T-helper 9 cell (primary cell): Measurements from ENCODE around the gene TRMU.

Source experiments
- DNase-seq: peaks from one replicate; pipeline ENCODE4 v3.0.0-alpha.2; 2020
- total RNA-seq, 2 donors: gene quantifications; one replicate each; lab custom pipeline; 2026; lab: John Stamatoyannopoulos, UW

Gene TRMU, protein sequence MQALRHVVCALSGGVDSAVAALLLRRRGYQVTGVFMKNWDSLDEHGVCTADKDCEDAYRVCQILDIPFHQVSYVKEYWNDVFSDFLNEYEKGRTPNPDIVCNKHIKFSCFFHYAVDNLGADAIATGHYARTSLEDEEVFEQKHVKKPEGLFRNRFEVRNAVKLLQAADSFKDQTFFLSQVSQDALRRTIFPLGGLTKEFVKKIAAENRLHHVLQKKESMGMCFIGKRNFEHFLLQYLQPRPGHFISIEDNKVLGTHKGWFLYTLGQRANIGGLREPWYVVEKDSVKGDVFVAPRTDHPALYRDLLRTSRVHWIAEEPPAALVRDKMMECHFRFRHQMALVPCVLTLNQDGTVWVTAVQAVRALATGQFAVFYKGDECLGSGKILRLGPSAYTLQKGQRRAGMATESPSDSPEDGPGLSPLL
- total RNA-seq = 33.1 to 63.9 reads per million in 2 donors

DNA sequence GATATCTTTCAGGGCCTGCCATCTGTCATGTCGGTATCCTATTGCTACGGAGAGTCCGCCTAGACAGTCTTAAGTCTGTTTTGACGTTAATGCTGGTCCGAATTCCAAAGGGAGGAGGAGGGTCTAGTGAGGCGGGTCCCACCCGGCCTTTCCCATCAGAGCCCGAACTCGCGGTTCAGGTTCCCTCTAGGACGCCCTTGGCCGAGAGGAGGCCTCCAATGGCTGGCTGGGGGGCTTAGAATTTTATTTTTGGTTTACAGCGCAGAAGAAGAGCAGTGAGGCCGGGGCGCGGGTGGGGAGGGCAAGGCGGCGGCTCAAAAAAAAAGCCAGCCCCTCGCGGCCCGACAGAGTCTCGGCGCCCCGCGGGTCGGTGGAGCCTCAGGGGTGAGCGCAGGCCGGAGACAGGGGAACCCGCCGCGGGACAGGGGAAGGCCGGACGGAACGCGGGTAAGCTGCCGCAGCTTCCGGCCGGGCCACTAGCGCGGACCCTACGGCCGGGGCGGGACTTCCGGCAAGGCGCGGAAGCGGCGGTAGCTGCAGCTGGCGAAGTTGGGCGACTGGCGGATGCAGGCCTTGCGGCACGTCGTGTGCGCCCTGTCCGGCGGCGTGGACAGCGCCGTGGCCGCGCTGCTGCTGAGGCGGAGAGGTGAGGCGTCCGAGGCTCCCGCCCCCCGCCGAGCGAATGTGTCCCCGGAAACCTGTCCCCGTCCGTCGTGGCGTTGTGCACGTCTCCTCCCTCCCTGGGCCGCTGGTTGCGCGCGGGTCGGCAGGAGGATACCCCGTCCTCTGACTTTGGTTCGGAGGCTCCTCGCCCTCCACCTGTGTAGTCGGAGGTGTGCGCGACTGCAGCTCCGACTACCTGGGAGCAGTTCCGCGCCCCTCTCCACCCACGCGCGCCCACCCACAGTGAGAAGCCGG, at the start of gene TRMU:
Gene TRMU (plus strand): TSS at position 514 of the 918 bp plus-strand sequence. CDS start 51 bp downstream, at position 565.
- DNase-seq = peak; percentile 56

DNA sequence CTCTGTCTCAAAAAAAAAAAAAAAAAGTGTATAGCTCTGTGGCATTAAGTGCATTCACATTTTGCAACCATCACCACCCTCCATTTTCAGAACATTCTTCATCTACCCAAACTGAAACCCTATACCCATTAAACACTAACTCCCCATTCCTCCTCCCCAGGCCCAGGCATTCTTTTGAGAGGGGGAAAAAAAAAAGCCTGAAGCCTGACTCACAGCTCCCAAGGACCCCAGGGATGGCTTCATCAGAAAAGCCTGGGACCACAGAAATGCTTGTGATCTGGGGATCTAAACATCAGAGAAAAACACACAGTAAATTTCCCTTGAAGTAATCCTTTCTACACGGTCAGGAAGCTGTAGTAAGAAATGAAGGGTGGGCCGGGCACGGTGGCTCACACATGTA, 49.5 kb upstream of the TRMU start:
- no peak for DNase-seq

DNA sequence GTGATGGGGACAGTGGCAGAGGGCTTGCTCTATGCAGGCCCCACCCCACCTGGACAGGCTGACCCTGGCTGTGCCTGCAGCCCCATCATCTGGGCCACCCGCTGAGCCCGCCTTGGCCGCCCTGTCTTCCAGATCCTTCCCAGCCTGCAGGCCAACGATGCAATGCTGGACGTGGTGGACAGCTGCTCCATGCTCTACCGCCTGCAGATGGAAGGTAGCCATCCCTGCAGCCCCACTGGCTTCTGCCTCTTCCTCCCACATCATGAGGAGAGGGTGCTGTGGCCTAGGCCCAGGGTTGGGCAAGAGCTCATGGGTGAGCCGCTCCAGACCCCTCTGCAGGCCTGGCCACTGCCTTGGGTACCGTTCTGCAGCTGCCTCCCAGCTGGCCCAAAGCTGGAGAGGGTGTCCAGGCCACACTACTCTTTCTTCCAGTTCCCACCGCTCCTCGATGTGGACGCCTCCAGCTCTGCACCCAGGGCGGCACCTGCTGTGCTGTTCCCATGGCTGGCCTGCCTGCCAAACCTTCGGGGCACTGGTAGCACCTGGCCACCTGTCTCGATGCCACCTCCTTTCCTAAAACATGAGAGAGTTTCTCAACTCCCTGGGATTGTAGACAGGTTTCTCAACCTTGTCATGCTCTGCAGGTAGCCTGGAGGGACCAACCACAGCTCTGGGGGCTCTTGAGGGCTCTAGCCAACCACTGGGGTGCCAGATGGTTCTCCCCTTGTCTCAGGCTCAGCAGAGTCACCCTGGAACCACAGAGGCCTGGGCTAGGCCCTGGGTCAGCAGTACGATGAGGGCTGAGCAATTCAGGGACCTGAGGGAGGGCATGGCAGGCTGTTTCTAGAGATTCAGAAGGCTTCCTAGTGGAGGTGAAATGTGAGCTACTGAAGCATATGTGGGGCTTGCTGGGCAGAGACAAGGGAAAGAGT, 48.3 kb upstream of the TRMU start:
- DNase-seq = no peak

DNA sequence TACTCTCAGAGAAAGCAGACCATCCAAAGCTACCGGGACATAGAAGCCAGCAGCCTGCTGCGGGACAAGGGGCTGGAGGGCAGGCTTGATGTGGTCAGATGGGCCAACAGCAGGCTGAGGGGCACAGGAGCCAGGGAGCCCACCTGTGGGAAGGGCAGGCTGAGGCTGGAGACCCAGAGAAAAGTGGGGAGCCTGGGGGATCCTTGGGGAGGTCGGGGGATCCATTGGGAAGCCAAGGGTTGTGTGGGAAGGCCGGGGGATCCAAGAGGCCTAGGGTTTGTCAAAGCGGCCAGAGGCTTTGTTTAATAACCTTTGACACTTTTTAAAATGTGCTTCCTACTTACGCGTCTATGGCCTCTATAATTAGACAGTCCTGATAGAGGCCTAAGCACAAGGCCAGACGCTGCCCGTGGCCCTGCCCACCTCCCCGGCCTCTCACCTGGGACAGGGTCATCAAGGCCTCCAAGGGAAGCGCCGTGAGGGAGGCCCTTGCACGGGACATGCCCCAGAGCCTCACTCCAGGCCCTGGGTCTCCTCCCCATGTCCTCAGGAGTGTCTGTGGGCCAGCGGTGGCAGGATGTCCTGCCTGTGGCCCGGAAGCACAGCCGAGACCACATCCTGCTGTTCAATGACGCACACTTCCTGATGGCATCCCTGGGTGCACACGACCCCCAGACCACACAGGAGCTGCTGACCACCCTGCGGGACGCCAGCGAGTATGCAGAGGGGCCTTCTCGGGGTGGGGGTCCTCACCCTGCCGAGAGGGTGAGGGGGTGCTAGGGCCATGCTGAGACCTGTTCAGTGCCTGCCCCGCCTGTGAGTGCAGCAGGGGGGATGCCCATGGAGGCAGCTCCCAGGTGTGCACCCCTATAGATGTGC, 47.4 kb upstream of the TRMU start:
- DNase-seq = no peak

DNA sequence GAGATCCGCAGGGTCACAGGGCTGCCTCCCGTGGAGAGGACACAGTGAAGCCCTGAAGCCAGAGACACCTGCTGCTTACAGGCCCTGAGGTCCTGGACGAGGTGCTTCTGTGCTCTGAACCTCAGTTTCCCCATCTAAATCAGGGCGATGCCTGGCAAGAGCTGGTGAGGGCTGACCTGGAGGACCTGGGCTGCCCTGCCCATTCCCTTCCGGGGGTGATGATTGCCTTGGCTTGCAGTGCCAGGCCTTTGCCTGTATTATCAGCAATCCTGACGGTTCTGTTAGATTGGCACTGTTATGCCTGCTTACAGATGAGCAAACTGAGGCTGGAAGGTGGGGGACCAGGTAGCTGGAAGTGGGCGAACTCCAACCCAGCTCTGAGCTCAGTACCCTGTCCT, 46.7 kb upstream of the TRMU start:
- no peak for DNase-seq

DNA sequence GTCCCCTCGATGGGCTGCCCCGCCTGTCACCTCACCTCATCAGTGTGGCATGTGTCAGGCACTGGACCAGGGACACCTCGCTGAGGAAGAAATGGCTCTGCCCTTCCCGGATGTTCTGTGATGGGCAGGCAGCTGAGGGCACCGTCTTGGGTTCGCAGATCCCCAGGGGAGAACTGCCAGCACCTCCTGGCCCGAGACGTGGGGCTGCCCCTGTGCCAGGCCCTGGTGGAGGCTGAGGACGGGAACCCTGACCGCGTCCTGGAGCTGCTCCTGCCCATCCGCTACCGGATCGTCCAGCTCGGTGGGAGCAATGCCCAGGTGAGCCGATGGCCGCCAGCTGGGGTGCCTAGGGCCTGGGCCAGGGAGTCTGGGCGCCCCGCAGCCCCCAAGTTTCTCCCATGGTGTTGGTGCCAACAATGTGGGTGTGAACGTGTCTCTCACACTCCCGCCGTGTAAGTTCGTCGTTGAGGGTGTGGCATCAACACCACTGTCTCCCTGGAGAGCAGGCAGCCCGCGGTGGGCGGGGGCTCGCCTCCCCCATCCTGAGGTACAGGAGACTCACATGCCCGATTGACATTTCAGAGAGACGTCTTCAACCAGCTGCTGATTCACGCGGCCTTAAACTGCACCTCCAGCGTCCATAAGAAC, 46.1 kb upstream of the TRMU start:
- DNase-seq = no peak

DNA sequence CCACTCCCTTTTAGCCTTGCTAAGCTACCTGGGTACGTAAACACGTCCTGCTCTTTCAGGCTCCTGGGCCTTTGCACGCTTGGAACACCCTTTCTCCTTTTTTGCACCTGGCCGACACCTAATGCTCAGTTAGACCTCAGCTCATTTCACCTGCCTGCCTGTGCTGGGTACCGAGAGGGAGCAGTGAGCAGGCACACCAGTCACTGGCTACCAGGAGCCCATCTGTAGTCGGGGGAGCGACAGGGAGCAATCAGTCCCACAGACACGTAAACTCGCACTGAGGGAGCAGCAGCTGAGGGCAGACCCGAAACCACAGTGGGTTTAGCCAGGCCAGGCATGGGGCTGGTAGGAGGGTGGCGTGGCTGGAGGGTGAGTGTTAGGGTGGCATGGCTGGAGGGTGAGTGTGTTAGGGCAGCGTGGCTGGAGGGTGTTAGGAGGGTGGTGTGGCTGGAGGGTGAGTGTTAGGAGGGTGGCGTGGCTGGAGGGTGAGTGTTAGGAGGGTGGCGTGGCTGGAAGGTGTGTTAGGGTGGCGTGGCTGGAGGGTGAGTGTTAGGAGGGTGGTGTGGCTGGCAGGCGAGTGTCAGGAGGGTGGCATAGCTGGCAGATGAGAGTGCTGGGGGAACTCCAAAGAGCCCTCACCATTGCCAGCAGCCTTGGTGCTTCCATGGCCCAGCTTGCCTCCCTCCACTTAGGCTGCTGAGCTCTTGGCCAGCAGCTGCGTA, 45.2 kb upstream of the TRMU start:
- DNase-seq = no peak

DNA sequence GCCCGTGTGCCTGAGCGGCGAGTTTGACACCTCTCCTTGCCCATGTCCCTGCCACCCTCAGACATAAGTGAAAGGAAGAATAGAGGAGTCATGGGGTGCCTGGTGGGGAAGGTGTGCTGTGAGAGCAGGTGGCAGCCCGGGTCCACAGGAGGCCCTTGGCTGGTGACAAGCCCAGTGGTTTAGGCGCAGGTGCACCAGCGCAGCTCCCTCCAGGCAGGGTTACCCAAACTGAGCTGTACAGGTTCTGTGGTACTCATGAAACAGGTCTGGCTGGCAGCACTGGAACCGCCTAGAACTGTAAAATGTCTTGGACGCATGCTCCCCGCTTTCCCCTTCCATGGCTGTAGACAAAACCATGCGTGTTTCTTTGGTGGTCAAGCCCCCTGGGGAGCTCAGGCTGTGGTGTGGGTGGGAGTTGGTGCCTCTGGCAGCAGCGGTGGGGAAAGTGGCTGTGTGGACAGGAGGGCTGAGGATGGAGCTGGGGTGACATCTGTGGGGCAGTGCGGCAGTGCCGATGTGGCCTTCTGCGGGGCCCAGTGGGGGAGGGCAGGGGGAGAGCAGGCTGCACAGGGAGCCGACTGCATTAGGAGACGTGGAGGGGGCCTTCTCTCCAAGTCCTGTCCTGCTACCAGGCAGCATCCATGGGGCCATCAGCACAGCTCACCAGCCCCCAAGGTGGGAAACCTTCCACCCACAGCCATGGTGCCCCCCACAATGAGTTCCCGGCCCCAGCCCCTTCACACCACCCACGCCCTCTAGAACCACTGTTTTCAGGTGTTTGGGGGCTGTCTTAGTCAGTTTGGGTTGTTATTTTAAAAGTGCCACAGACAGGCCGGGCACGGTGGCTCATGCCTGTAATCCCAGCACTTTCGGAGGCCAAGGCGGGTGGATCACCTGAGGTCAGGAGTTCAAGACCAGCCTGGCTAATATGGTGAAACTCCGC, 44.4 kb upstream of the TRMU start:
- DNase-seq = no peak

DNA sequence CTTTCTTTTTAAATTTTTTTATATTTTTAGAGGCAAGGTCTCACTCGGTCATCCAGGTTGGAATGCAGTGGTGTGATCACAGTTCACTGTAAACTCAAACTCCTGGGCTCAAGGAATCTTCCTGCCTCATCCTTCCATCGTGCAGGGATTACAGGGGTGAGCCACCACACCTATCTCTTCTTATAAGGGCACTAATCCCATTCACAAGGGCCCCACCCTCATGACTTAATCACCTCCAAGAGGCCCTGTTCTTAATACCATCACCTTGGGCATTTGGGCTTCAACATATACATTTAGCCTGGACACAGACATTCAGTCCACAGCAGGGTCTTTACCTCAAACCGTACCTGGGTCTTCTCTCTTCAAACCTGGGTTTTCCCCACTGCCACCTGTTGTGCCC, 43.3 kb upstream of the TRMU start:
- DNase-seq = no peak

DNA sequence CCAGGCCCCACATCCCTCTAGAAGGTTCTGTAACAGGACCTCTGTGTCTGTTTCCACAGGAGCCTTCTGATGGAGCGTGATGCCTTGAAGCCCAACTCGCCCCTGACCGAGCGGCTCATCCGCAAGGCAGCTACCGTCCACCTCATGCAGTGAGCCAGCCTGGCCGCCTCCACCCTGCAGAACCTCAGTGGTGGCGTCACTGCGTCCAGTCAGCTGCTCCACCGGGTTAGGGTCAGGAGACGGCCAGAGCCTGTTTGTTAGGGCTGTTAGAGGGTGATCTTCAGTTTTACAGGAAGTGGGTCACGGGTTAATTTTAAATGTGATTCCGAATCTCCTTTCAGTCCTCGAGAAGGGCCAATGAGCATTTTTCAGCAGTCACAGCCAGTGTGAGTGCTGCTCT, 42.8 kb upstream of the TRMU start:
- DNase-seq = no peak

DNA sequence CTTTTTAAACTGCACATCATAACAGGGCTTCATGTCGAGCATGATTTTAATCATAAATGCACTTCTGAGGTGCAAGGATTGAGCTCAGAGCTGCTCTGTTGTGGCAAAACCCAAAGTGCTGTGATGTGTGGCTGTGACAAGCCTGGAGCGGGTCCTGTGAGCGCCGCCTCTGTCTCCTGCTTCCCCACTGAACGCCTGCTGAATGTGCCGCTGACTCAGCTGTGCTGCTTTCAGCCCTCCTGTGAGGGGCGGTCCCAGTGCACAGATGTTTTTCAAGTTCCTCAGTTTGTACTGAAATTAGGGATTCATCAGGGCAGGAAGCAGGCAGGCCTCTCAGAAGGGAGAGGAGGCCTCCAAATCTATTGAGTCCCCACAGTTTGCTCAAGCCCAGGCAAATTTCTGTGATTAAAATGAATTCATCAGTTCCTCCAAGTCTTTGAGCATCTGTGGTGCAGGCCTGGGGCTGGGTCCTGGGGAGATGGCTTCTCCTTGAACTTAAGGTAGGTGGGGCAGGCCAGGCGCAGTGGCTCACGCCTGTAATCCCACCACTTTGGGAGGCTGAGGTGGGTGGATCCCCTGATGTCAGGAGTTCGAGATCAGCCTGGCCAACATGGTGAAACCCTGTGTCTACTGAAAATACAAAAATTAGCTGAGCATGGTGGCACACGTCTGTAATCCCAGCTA, 41.8 kb upstream of the TRMU start:
- DNase-seq = no peak

DNA sequence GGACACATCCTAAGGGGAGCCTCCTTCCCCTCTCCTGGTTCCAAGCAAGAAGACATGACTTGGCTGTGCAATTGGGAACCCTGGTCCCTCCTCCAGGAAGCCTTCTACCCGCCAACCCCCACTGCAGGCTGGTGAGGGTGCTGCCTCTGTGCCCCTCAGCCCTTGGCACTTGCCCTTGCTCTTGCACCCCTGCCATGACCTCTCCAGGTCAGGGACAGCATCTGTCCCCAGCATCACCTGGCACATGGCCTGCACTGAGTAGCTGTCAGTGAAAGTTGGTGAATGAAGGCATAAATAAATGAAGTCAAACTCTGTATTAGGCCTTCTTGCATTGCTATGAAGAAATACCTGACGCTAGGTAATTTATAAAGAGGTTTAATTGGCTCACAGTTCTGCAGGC, 40.7 kb upstream of the TRMU start:
- no peak for DNase-seq

DNA sequence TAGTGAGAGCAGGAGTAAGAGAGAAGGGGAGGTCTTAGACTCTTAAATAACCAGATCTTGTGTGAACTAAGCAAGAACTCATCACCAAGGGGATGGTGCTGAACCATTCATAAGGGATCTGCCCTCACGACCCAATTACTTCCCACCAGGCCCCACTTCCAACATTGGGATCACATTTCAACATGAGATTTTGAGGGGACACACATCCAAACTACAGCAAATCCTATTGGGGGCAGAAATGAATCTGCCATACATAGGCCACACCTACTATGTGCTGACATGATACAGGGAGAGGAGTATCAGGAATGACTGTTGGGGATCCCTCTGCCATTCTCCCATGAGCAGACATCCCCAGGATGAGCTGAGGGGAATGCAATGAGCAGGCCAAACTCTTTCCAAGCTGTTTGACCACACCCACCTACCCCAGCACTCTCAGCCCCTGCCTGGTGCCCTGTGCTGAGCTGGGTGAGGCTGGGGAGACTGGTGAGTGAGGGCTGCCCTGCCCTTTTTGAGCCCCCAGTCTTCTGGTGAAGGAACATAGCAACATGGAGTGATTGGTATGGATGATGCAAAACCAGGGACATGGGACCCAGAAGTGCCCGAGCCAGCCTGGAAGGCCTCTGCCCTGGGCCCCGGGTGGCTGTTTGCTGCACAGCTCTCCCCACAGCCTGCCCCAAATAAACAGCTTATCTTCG, 40.1 kb upstream of the TRMU start:
- no peak for DNase-seq

DNA sequence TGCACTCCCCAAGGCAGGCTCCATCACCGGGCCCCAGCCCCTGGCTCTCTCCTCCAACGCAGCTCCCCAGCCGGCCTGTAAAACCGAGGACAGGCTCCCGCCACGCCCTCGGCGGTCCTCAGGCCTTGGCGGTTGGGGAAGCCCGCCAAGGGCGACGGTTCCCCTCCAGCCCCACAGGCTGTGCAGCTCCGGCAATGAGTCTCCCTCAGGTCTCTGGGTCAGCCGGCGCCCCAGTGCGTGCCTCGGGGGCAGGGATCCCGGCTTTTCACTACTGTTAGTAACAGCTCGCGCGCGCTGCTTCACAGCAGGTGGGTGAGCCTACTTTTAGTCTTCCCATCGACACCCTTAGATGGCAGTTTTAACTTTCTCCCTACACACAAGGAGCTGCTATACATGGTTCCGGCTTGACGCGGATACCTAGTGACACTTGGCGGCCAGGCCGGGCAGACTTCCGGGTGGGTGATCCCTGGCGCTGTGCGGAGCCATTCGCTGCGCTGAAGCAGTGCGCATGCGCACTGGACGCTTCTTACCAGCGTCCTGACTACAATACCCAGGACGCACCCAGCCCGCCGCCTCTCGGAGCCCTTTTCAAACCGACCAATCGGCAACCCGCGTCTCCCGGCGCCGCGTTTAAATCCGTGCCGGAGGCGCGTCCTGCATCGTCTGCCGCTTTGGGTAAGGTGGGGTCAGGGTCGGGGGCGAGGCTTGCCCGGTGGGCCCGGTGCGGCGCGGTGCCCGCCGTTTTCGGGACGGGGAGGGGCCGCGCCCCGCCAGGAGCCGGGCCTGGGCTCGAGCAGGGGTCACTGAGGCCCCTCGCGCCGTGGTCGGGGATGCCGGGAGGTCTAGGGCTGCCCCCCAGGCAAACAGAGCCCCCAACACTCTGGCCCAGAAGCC, 39.0 kb upstream of the TRMU start, which contains the start of gene GTSE1:
Gene GTSE1 (plus strand): TSS at position 614 of the 894 bp plus-strand sequence. CDS start 531 bp downstream, outside the sequence.
- peak; percentile 94 for DNase-seq

DNA sequence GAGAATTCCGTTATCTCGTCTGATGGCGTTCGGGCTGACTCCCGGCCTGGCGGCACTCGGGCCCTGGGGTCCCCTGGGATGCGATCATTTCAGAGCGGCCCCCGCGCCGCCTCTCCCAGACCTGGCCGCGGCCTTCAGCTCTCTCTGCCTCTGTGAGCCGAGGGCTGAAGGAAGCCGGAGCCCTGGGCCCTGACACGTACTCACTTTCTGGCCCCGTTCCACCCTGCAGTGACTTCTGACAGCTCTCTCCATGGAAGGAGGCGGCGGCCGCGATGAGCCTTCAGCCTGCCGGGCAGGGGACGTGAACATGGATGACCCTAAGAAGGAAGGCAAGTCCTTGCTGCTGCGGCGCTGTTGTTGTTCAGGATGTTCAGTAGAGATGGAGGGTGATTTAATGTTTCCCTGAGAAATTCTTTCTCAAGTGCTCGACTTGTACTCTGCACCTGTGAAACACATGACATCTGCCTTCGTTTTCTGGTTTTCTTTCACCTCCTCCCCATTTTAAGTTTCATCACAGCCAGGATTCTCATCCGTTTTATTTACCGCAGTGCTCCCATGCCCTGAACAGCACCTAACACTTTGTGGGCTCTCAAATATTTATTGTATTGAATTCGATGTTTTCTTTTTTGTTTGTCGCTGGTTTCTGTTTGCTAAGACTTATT, 38.2 kb upstream of the TRMU start:
- DNase-seq = no peak

DNA sequence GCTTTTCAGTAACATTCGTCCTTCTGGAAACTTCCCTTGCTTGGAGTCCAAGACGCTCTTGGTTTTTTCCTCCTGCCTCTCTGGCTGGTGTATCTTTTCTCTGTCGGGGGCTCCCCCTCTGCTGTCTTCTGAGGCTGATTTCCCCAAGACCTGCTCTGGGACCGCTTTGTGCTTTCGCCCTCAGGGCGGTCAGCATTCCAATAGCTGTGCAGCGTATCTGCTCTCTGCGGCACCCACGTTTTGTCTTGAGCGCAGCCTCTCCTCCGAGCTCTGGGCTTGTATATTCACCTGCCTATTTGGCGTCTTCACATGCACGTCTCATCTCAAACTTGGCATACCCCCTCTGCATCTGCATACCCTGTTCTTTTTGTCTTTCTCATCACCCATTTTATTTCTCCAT, 36.4 kb upstream of the TRMU start:
- no peak for DNase-seq
